Activated effector memory CD4-positive, alpha-beta T cell treated with anti-CD3 and anti-CD28 coated beads, Interleukin-2, amount 50 U/mL, for 16 hours (primary cell): ENCODE results near the gene ZNF14.
"Not testable (repeated sequence)": the region's sequence is repeated elsewhere in the genome, so short reads cannot be mapped to it uniquely, and the experiment has no call there.

Experiments used
- DNase-seq: peaks from one replicate; pipeline ENCODE4 v3.0.0-alpha.2; 2020

The ZNF14 gene

DNA sequence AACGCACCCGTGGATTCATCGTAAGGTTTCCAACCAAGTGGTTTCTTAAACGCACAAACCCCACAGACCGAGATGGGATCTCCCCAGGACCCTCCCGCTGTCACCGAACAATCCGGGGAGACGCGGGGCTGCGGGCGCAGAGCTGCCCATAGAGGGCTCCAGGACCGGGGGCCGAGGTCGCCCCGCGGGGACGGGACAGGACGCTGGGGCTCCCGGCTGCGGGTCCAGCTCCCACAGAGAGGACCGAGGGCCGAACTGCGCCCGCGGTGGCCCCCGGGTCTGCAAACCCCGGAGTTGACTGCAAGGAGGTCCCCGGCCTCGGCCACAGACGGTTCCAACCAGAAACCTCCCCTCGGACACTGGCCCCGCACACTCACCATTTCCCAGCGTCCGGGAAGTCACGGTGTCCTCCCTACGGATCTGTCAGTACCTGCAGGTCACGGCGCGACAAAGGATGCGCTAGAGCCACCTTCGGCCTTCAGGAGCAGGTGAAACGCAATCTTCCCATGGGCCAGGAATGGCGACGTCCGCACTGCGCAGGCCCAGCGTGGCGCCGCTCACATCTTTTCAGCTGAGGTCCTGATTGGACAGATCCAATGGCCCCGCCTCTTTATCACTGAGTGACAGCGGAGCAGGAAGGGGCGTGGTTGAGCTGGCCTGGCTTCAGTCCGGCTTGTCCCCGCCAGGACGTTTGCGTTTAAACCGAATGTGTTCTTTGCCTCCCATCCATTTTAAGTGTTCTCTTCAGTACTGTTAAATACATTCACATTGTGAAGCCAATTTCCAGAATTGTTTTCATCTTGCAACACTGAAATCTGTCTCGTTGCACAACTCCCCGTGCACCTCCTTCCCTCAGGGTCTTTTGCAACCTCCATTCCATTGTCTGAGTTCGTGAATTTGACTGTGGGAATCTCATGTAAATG lies at the start of gene ZNF14:
Gene ZNF14 (minus strand): TSS at position 534 of the 923 bp plus-strand sequence. CDS start 154 bp downstream, at position 380.
- peak; percentile 97 for DNase-seq

DNA sequence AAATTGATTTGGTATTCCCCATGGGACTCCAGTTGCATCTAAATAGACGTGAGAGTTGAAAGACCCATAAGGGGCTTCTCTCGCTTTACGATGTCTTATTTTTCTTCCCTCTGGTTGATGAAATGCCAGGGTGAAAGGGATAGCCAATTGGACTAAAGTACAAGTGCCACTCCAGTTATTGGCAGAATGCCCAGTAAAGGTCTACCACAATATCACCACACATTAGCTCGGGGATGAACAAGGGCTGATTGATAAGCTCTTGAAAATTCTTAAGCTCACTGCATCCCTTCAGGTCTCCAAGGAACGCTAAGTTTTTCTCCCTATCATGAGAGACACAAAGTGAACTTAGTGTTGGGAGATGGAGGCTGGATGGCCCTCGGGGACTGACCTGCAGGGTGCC lies 48.9 kb upstream of the ZNF14 start:
- DNase-seq: not testable (repeated sequence)

DNA sequence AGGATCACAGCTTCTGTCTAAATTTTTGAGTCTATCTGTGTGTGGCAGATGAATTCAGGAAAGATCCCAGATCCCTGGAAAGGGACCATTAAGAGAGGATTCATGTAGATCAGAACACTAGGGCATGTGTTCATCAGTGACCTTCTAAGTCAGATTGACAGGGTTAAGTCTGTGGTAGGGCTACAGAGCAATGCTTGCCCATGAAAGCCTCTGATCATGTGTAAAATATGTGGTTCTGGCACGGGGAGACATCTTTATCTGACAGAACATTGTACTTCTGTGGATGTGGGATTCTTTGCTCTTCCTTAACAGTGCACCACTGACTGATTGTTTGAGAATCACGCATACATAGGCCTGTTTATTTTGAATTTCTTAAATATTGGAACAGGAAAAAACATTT lies 45.8 kb upstream of the ZNF14 start:
- DNase-seq: no peak

DNA sequence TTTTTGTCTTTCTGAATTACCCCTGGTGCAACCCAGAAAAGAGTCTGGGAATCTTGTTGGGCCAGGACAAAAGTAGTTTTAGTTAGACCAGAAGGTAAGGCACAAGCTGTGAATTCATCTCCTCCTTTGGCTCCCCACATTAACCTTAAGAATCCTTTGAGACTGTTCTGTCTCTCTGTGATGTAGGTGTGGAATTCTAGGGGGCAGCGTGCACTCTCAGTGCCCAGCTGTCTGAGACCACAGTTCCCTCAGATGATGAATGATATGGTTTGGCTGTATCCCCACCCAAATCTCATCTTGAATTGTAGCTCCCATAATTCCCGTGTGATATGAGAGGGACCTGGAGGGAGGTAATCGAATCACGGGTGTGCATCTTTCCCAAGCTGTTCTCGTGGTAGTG lies 44.8 kb upstream of the ZNF14 start:
- no peak for DNase-seq

DNA sequence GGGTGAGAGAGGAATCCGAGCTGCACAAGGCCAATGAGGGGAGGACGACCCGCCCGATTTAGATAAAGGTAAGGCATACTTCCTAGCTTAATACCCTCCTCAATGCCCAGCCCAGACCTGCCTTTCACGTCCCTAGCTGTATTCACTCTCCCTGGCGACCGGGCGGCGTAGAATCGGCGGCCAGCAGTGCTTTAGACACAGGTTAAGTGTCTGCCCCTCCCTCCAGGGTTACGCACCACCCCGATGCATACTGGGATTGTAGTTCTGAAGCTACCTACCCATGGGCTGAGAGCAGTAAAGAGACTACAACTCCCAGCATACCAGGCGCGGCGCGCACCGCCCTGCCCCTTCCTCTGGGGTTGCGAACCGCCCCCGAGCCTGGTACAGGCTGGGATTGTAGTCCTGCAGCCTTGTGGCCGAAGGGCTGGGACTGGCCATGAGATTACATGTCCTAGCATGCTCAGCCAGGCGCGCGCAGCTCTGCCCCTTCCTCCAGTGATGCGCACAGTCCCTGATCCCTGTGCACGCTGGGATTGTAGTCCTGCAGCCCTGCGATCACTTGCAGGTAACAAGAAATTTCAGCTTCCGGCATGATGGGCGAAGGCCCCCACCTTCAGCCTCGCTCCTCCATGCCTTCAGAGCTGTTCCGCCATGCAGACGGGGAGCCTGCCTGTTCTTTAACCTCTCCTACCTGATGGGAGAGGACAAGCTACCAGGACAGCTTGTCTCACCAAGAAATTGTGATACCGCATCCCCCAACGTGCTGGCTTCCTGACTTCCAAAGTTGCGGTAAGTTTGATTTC lies 43.5 kb upstream of the ZNF14 start:
- DNase-seq: peak; percentile 98

DNA sequence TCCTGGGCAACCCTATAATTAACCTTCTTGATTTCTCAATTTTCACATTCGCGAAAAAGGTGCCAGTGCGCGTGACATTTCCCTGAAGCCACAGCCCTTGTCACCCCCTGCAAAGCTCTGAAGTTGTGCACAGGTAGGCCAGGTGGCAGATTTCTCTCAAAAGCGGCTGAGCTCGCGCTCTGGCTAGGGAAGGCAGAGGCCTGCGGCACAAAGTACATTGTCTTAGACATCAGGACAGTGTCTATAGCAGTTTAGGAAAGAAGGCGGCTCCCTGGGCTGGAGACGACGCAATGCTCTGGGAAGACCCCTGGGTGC lies 42.9 kb upstream of the ZNF14 start:
- no peak for DNase-seq

DNA sequence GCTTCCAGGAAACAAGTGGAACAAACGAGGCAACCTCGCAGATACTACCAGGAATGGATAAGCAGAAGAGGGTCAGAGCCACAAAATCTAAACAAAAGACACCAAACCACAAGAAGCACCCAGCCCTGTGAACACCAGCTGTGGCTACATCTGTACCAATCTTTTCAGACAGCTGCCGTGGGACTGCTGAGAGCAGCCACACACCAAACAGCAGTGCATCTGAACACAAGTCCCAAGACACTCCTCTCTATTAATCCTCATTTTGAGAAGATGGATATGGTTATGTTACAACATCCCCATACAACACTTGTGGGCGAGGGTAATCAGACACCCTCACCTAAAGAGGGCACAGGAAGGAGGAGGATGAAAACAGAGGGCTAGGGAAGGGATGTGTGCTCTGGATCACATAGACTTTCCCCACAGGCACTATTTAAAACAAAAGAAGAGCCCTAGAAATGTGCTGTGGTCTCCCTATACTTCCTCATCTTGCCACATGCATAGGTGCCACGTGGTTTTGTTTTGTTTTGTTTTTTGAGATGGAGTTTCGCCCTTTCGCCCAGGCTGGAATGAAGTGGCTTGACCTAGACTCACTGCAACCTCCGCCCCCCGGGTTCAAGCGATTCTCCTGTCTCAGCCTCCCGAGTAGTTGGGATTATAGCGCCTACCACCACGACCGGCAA lies 41.6 kb upstream of the ZNF14 start:
- DNase-seq: no peak

DNA sequence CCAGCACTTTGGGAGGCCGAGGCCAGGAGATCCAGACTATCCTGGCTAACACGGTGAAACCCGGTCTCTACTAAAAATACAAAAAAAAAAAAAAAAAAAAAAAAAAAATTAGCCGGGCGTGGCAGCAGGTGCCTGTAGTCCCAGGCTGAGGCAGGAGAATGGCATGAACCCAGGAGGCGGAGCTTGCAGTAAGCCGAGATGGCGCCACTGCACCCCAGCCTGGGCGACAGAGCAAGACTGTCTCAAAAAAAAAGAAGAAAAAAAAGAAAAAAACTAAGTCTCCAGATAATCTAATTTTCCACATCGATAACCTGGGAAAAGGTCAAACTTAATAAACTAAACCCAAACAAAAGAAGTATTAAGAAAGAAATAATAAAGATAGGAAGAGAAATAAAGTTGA lies 39.1 kb upstream of the ZNF14 start:
- not testable (repeated sequence) for DNase-seq

DNA sequence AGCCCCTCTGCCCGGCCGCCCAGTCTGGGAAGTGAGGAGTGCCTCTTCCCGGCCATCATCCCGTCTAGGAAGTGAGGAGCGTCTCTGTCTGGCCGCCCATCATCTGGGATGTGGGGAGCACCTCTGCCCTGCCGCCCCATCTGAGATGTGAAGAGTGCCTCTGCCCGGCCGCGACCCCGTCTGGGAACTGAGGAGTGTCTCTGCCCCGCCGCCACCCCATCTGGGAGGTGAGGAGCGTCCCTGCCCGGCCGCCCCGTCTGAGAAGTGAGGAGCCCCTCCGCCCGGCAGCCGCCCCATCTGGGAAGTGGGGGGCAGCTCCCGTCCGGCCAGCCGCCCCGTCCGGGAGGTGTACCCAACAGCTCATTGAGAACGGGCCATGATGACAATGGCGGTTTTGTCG lies 37.1 kb upstream of the ZNF14 start:
- not testable (repeated sequence) for DNase-seq

DNA sequence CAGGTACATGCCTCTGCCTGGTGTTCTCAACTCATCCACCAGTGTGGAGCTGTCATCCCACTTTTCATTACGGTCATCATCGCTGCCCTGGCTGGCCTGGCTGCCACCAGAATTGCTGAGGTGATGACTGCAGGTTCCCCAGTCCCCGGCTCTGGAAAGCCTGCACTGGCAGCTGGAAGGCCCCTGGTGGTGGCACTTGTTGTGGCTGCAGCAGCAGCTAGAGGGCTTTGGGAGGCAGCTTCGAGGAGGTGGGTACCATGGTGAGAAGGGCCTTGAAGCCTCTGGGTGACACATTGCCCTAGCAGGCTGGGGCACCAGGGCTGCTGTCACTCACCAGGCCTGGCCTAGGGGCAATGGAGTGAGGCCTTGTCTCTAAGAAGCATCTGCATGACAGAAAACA lies 25.3 kb upstream of the ZNF14 start:
- DNase-seq: no peak

DNA sequence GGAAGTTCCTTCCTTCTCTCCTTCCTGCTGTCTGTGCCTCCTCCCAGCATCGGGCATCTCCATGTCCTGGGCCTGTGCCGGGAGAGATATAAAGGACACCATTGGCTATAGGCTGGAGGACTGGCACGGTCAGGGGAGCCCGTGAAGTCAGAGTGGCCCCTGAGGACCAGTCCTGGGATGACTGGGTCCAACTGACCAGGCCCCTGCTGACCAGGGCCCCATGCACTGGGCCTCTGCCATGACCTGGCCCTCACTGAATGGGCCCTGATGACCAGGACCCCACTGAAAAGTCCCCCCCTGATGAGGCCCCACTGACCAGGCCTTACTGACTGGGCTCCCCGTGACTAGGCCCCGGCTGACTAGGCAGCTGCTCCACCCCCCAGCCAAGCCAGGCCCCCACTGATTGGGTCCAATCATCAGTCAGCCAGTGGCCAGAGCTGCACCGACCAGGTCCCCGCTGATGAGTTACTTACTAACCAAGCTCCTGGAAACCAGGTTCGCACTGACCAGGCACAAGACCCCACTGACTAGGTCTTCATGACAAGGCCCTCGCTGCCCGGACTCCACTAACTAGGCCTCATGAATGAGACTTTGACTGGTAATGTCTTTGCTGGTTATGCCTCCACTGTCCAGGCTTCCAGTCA lies 20.0 kb upstream of the ZNF14 start:
- no peak for DNase-seq

DNA sequence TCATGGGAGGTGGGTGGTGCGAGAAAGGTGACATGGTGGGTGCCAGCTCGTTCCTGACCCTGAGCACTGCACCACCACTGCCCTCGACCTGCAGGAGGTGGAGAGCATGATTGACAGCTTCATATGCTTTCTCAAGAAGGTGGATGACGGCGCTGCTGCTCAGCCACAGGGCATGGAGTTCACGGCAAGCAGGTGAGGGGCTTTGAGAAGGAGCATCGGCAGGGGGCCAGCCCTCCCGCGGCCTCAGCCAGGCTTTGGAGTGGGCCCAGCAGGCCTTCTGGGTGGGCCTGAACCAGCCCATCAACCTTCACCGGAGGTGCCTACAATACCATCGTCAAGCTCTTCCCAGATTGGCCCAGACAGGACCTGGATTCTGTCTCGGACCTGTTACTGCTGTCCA lies 18.9 kb upstream of the ZNF14 start:
- DNase-seq: no peak

DNA sequence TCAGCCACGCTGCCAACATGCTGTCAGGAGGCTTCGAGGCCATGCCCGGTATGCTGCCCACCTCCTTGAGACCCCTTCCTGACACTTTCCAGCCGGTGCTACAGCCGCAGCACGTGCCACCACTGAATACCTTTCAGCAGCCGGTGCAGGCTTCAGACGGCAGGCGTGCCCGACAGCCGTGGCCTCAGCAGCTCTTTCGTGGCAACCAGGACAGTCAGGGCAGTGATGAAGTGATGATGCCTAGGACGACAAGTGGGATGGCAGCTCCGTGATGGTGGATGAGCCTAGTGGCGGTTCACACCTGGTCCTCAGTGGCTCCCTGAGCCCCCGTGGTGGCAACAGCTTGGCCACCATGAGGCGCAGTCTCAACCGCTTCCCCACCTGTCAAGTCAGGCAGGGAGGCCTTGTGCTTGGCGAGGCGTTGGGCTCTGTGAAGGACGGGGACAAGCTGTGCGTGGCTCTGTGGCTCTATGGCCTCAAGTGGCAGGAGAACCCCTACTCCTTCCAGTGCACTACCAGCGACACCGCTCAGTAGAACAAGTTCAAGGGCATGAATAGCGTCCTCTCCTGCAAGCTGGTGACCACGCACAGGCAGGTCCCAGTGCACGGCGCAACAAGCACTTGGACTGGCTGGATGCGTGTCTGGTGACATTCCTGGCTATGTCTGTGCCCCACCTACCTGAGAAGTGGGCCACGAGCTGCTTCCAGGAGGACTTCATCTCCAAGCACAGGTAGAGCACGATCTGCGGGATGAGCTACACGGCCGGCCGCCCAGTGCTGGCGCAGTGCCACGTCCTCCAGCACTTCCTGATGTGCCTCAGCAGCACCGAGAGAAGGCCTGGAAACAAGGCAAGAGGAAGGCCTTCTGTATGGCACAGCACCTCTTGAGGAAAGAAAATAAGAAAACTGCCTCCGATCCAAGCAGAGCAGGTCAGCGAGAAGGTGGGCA lies 18.2 kb upstream of the ZNF14 start:
- peak; percentile 56 for DNase-seq

DNA sequence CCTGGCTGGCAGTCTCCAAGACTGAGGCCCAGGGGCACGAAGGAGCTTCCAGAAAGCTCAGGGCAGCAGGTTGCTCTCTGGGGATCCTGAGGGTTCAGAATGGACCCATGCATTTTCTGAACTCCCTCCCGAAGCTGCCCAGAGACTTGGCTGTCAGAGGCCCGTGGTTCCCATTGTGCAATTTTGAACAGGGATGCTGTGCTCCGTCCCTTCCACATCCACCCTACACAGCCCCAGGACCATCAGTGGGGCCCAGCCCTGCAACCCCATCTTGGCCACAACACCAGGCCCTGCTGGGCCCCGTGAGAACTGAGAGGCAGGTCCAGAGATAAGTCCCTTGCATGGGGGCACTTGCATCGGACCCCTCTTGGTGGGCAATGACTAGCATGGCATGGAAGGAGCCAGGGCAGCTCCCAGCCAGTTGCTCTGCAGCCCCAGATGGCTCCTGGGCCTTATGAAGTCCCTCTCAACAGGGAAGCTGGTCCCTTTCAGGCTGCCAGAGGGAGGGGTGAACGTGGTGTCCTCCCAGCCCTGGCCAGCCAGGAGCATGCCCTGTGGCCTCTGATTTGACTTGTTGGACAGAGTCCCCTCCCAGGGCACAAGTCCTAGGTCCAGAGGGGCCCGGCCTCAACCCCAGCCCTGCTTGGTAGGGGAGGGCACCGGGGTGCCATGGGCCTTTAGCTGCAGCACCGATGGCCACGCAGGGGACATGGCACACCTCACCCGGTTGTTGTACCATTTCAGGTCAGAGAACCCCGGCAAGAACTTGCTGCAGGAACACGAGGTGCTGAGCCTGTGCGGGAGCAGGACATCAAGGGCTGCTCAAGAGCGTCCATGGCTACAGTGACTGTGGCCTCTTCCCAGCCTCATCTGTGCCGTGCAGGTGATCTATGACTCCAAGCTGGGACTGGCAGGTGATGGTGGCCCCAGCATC lies 17.3 kb upstream of the ZNF14 start:
- DNase-seq: peak; percentile 62

DNA sequence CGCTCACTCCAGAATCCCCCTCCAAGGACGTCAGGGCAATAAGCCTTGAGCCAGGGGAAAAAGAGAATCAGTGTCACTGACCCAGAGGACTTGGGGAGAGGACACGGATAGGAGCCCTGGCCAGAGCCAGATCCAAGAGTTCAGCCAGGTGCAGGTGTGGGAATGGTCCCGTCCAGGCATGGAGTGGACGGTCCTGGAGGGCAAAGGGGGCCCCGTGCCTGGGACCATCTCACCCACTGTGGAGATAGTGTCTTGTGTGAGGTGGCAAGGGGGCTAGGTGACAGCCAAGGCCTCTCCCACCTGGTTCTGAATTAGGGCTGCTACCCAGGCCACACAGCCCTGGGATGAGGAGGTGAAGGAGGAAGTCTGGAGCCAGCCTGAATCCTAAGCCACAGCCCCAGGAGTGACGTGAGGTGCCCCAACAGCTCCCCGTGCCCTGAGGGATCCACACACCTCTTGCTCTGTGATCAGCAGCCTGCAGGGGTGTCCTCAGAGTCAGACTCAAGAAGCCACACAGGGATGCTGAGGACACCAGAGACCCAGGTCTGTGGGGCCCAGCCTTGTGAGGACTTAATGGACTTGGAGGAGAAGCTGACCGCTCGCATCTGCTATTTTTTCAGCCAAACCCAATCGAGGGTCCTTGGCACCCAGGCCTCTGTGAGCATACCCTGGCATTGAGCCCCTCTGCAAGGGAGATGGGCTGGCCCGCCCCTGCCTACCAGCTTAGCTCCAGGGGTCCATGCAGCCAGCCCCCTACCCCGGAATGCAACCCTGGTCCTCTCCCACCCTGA lies 16.4 kb upstream of the ZNF14 start:
- no peak for DNase-seq

DNA sequence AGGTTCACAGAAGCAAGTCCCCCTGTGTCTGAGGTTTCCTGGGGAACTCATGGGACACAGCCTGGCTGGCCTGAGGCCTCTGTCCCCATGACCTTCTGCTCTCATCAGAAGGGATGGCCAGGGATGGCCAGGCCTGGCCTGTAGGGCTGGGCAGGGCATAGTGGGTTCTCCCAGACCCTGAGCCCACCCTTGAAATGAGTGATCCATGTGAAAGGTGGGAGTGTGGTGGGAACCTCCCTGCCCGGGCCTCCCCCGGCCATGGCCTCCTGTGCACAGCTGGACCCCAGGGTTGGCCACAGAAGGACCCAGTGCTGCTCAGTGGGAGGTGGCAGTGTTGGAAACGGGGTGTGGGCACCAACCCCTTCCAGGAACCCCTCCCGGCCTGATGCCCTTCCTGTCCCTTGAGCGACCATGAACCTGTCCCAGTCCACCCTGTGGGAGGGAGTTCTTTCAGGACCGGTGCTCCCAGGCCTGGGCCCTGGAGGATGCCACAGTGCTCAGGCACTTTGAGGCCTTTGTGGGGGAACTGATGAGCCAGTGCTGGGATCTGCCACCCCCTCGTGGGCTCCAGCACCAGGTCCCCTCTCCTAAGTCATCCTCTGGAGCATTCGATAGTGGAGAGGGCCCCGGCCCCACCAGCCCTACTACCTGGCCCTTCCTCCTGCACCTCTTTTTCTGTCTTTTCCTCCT lies 15.5 kb upstream of the ZNF14 start:
- DNase-seq: no peak

DNA sequence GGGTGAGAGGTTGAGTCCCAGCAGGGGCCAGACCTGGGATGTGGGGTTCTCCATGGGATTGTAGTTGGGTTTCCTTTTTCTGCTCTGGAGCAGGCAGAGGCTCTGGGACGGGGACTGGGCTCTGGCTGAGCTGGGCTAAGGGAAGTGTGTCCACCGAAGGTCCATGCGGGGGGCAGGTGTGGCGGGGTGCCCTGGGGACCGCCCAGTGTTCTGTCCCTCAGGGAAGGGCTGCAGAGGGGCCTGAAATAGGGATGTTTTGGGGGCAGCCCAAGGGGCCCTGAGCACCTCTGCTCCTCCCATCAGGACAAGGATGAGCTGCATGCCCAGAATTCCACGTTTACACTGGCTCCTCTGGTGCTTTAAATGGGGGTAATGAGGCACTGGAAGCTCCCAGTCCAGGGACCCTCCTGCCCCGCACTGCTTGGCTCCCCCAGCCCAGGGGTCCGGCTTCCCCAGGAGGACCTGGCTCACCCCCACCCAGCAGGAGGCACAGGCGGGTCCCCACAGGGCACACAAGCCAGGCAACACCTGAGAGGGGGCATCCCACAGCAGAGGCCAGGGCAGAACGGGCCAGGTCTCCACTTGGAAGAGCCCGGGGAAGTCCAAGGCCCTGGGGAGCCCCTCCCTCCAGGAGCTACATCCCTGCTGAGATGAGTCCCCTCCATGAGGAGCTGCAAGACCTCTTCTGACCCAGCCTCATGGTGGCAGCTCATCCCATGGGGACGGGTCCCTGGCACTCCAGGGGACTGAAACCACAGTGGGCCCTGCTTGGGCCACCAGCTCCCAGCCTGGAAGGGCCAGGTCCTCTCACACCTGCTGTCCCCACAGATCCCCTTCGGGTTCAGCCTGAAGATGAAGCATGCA lies 14.7 kb upstream of the ZNF14 start:
- no peak for DNase-seq
